ENCODE results near the gene SLC25A53. TPM values are rescaled to one million over a fixed set of nuclear protein-coding genes. Genes with fewer than 3 reads are reported as not detected.
A peak's percentile ranks its signal among the peaks of the same experiment; 100 is the strongest.

SLC25A53 gene
- total and polyA plus RNA-seq, 2 of the 13 experiments (the other 11 are each of a cell fraction or from before 2014, with no cell fraction given) = 3.4 to 4.5 TPM

DNA sequence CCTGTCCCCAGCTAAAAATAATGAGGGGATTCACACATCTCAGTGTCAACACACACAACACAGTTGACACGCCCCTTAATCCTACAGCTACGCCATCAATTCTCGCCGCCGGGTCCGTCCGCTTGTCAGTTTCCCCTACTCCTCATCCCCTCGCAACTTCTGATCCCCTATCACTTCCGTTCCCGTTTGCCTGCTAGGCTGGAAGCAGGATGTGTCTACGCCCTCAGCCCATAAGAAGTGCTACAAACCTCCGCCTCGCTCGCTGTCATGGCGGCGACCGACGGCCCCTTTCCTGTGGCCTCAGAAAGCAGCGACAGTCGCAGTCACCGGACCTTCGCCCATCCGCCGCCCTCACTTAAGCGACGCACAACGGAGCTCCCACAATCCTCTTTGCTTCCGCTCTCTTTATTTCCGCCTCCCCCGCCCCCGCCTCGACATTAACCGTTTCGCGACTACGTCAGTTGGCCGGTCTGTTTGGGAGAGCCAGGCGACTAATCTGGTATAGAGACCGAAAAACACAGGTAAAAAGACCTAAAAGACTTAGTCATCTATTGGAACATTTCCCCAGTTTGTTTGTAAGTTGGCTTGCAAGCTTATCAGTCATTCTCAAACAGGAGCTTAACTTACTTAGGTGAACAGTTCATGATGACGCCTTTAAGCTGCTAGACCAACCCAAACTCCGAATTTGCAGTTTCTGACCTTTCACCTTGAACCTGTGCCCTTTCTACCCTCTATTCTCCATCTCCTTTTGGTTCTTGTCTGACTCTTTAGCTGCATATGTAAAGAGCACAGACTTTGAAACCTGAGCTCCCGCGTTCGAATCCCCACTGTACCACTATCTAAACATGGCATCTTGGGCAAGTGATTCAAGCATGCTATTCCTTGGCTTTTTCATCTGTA lies at the start of gene SLC25A53 (continued):
- peak; percentile 60; the same call in 1 of the 2 replicates for TF ChIP-seq POLR2G (IDR thresholded peaks at IDR 0.05; ENCODE audit: low read depth, low read length)
- TF ChIP-seq NKX3-1 (CRISPR knock-in tag; IDR thresholded peaks at IDR 0.05) = no peak
- peak; percentile 54; the same call in 1 of the 2 replicates for TF ChIP-seq TBX2 (CRISPR knock-in tag; IDR thresholded peaks at IDR 0.05; ENCODE audit: borderline replicate concordance)
- TF ChIP-seq, protein P1, sequence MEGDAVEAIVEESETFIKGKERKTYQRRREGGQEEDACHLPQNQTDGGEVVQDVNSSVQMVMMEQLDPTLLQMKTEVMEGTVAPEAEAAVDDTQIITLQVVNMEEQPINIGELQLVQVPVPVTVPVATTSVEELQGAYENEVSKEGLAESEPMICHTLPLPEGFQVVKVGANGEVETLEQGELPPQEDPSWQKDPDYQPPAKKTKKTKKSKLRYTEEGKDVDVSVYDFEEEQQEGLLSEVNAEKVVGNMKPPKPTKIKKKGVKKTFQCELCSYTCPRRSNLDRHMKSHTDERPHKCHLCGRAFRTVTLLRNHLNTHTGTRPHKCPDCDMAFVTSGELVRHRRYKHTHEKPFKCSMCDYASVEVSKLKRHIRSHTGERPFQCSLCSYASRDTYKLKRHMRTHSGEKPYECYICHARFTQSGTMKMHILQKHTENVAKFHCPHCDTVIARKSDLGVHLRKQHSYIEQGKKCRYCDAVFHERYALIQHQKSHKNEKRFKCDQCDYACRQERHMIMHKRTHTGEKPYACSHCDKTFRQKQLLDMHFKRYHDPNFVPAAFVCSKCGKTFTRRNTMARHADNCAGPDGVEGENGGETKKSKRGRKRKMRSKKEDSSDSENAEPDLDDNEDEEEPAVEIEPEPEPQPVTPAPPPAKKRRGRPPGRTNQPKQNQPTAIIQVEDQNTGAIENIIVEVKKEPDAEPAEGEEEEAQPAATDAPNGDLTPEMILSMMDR (CRISPR knock-in tag; IDR thresholded peaks at IDR 0.05) = 0 out of 2 replicates have a peak, but pooled peaks have one; percentile 9
- TF ChIP-seq, protein P2, sequence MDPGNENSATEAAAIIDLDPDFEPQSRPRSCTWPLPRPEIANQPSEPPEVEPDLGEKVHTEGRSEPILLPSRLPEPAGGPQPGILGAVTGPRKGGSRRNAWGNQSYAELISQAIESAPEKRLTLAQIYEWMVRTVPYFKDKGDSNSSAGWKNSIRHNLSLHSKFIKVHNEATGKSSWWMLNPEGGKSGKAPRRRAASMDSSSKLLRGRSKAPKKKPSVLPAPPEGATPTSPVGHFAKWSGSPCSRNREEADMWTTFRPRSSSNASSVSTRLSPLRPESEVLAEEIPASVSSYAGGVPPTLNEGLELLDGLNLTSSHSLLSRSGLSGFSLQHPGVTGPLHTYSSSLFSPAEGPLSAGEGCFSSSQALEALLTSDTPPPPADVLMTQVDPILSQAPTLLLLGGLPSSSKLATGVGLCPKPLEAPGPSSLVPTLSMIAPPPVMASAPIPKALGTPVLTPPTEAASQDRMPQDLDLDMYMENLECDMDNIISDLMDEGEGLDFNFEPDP (CRISPR knock-in tag; conservative IDR thresholded peaks at IDR 0.05) = 0 out of 2 replicates have a peak, but pooled peaks have one; percentile 64
- TF ChIP-seq ZNF788 (CRISPR knock-in tag; IDR thresholded peaks at IDR 0.05; ENCODE audit: borderline replicate concordance) = no peak; the same call in 1 of the 2 replicates
- TF ChIP-seq GTF2F1 (IDR thresholded peaks at IDR 0.05; ENCODE audit: low read length) = no peak
- TF ChIP-seq HOXA9 (CRISPR knock-in tag; IDR thresholded peaks at IDR 0.05; ENCODE audit: borderline replicate concordance) = no peak
- TF ChIP-seq KLF15 (CRISPR knock-in tag; IDR thresholded peaks at IDR 0.05; ENCODE audit: borderline replicate concordance) = no peak
- TF ChIP-seq ZNF264 (CRISPR knock-in tag; IDR thresholded peaks at IDR 0.05) = no peak
- TF ChIP-seq, protein P3, sequence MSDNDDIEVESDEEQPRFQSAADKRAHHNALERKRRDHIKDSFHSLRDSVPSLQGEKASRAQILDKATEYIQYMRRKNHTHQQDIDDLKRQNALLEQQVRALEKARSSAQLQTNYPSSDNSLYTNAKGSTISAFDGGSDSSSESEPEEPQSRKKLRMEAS (IDR thresholded peaks at IDR 0.05) = peak; percentile 59; the same call in 1 of the 2 replicates
- no peak for TF ChIP-seq TMF1 (CRISPR knock-in tag; IDR thresholded peaks at IDR 0.05; ENCODE audit: low read depth)
- 0 out of 2 replicates have a peak, but pooled peaks have one; percentile 30 for TF ChIP-seq SIN3A (IDR thresholded peaks at IDR 0.05; ENCODE audit: borderline replicate concordance, low read depth, low read length)
- peak; percentile 20; the same call in 1 of the 2 replicates for TF ChIP-seq MYC (CRISPR knock-in tag; IDR thresholded peaks at IDR 0.05; ENCODE audit: borderline replicate concordance)
- TF ChIP-seq, protein P4, sequence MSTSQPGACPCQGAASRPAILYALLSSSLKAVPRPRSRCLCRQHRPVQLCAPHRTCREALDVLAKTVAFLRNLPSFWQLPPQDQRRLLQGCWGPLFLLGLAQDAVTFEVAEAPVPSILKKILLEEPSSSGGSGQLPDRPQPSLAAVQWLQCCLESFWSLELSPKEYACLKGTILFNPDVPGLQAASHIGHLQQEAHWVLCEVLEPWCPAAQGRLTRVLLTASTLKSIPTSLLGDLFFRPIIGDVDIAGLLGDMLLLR (CRISPR knock-in tag; IDR thresholded peaks at IDR 0.05) = no peak
- TF ChIP-seq ZNF724P (CRISPR knock-in tag; IDR thresholded peaks at IDR 0.05; ENCODE audit: borderline replicate concordance) = no peak
- no peak for TF ChIP-seq ATAD3A (CRISPR knock-in tag; IDR thresholded peaks at IDR 0.05)
- TF ChIP-seq, protein P5, sequence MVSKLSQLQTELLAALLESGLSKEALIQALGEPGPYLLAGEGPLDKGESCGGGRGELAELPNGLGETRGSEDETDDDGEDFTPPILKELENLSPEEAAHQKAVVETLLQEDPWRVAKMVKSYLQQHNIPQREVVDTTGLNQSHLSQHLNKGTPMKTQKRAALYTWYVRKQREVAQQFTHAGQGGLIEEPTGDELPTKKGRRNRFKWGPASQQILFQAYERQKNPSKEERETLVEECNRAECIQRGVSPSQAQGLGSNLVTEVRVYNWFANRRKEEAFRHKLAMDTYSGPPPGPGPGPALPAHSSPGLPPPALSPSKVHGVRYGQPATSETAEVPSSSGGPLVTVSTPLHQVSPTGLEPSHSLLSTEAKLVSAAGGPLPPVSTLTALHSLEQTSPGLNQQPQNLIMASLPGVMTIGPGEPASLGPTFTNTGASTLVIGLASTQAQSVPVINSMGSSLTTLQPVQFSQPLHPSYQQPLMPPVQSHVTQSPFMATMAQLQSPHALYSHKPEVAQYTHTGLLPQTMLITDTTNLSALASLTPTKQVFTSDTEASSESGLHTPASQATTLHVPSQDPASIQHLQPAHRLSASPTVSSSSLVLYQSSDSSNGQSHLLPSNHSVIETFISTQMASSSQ (IDR thresholded peaks at IDR 0.05; ENCODE audit: low read depth) = no peak
- TF ChIP-seq, protein P5 (CRISPR knock-in tag; IDR thresholded peaks at IDR 0.05; ENCODE audit: borderline replicate concordance) = peak; percentile 32; the same call in 1 of the 2 replicates
- 0 out of 2 replicates have a peak, but pooled peaks have one; percentile 16 for TF ChIP-seq ZNF501 (CRISPR knock-in tag; IDR thresholded peaks at IDR 0.05)
